ENCODE measurements around the gene UPF3B.
"Not testable (repeated sequence)": the region's sequence is repeated elsewhere in the genome, so short reads cannot be mapped to it uniquely, and the experiment has no call there.

UPF3B gene

GRCh38 chrX:119824221-119824620, 28.5 kb downstream of the UPF3B start:
- DNase-seq = not testable (repeated sequence)

GRCh38 chrX:119821703-119822102, 31.1 kb downstream of the UPF3B start:
- not testable (repeated sequence) for DNase-seq

- DNase-seq = no peak
Measured at GRCh38 chrX:119817130-119817690, 35.6 kb downstream of the UPF3B start.

- no peak for DNase-seq
Measured at GRCh38 chrX:119816300-119816699, 36.5 kb downstream of the UPF3B start.

GRCh38 chrX:119809185-119809666, 43.5 kb downstream of the UPF3B start:
- DNase-seq = peak; percentile 58

- not testable (repeated sequence) for DNase-seq
Measured at GRCh38 chrX:119808461-119808860, 44.3 kb downstream of the UPF3B start.

GRCh38 chrX:119802546-119802945, 50.2 kb downstream of the UPF3B start:
- no peak for DNase-seq

- no peak for DNase-seq
Measured at GRCh38 chrX:119801253-119802221, 51.2 kb downstream of the UPF3B start.

- DNase-seq = peak; percentile 83
Measured at GRCh38 chrX:119791437-119792231, 61.1 kb downstream of the UPF3B start, which contains the start of gene RPL39. RPL39 (minus strand) TSS chrX:119791630; CDS start chrX:119791576, 54 bp downstream.

GRCh38 chrX:119790977-119791436, 61.8 kb downstream of the UPF3B start:
- no peak for DNase-seq

- peak; percentile 13 for DNase-seq
Measured at GRCh38 chrX:119784747-119785446, 67.9 kb downstream of the UPF3B start.
